ENCODE measurements around the gene SORCS3.

DNA sequence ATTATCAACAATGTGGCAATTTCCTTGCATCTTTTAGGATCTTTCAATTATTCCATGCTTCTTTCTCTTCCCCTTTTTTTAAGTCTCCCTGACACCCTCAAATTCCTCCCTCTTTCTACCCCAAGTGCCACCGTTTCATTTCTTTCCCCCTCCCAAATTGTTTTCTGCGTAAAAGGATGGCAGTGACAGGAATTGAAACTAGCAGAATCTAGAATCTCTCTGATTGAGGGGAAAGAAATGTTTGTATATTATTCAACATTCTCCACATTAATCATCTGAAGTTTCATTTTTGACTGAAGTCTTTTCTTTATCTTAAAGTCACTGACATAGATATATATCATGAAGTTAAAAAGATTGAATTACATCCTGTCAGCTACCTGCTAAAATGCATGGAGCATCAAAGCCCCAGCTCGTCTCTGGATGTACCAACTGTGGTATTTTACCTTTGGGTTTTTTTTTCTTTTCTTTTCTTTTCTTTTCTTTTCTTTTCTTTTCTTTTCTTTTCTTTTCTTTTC lies 633.5 kb downstream of the SORCS3 start:
- TF ChIP-seq, protein P1, sequence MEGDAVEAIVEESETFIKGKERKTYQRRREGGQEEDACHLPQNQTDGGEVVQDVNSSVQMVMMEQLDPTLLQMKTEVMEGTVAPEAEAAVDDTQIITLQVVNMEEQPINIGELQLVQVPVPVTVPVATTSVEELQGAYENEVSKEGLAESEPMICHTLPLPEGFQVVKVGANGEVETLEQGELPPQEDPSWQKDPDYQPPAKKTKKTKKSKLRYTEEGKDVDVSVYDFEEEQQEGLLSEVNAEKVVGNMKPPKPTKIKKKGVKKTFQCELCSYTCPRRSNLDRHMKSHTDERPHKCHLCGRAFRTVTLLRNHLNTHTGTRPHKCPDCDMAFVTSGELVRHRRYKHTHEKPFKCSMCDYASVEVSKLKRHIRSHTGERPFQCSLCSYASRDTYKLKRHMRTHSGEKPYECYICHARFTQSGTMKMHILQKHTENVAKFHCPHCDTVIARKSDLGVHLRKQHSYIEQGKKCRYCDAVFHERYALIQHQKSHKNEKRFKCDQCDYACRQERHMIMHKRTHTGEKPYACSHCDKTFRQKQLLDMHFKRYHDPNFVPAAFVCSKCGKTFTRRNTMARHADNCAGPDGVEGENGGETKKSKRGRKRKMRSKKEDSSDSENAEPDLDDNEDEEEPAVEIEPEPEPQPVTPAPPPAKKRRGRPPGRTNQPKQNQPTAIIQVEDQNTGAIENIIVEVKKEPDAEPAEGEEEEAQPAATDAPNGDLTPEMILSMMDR (IDR thresholded peaks at IDR 0.05; ENCODE audit: low read depth, low read length, poor library complexity, severe bottlenecking): no peak
- TF ChIP-seq EZH2phosphoT487 (IDR thresholded peaks at IDR 0.05; ENCODE audit: borderline replicate concordance, low read length): no peak
